Activated T-cell treated with anti-CD3 and anti-CD28 coated beads, Interleukin-2, amount 50 U/mL, for 72 hours (primary cell): ENCODE measurements around the gene MIER3. TPM values are rescaled to one million over a fixed set of nuclear protein-coding genes. Genes with fewer than 3 reads are reported as not detected.
"Not testable (repeated sequence)": the region's sequence is repeated elsewhere in the genome, so short reads cannot be mapped to it uniquely, and the experiment has no call there.

Source experiments
- ATAC-seq, 2 donors: fragments of 150-1000 bp; cut with Tn5 transposase; replicated peaks in 1 of 2; 2 replicates each; pipeline ENCODE4 v1.10.0; 2021; ENCODE audit warnings: moderate library complexity in 2 of 2, mild to moderate bottlenecking in 1 of 2
- DNase-seq, 2 donors: peaks; one replicate each; pipeline ENCODE4 v3.0.0; 2021 to 2022; ENCODE audit warnings: mixed read lengths in 1 of 2
- H3K27ac Mint-ChIP-seq: one replicate; pipeline ENCODE4 v1.8.0; 2022; ENCODE audit warnings: mild to moderate bottlenecking, moderate library complexity, mixed read lengths
- H3K27me3 Mint-ChIP-seq: one replicate; pipeline ENCODE4 v1.8.0; 2022; ENCODE audit warnings: low read depth, mixed read lengths
- H3K36me3 Mint-ChIP-seq, 2 donors: one replicate each; pipeline ENCODE4 v1.8.0; 2022; ENCODE audit warnings: mixed read lengths in 2 of 2, mild to moderate bottlenecking in 1 of 2; ENCODE audit not compliant: insufficient read depth in 2 of 2
- H3K4me1 Mint-ChIP-seq: one replicate; pipeline ENCODE4 v1.8.0; 2022; ENCODE audit warnings: low read depth, mixed read lengths
- H3K4me3 Mint-ChIP-seq, 2 donors: one replicate each; pipeline ENCODE4 v1.8.0; 2022; ENCODE audit warnings: mild to moderate bottlenecking in 2 of 2, mixed read lengths in 2 of 2, moderate library complexity in 2 of 2
- H3K9me3 Mint-ChIP-seq, 2 donors: one replicate each; pipeline ENCODE4 v1.8.0; 2022; ENCODE audit warnings: mixed read lengths in 2 of 2
- total RNA-seq, 2 donors: library from RNA; stranded (reverse); gene quantifications; one replicate each; pipeline ENCODE4 v1.2.3, GENCODE V29; 2022

Gene MIER3
- total RNA-seq, 2 donors from 2014 or later = 19.5 to 22.2 TPM

DNA sequence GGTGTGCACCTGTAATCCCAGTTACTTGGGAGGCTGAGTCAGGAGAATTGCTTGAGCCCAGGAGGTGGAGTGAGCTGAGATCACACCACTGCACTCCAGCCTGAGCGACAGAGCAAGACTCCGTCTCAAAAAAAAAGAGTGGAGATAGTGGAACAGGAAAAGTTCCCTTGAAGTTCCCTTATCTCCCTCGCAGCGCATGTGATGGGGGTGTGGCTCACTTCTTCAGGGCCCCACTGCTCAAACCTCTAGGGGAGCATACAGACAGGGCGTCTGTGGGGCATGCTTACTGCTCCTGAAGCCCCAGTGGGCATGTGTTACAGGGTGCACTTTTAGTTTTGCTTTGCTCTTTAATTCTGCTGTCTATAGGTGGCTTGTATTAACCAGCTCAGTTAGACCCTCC, 27.6 kb upstream of the MIER3 start:
- H3K27me3 Mint-ChIP-seq, H3K36me3 Mint-ChIP-seq, ATAC-seq, H3K27ac Mint-ChIP-seq, DNase-seq, H3K9me3 Mint-ChIP-seq, H3K4me3 Mint-ChIP-seq, H3K4me1 Mint-ChIP-seq: not testable (repeated sequence)

DNA sequence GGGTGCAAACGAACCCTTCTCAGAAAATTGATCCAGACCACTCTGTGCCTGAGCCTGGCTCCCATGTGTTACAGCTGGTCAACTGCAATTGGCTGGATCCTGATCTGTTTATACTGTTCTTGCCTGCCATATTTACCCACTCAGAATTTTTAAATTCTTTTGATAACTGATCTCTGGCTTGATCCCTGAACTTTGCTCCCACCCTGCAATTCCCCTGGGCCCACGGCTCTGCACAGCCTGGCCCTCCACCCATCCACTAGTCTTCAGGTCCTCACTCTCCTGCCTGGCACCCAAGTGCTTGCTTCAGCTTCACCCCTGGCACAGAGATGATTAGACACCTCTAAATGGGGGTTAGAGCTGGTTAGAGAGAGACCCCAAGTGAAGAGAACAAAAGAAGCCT, 25.9 kb upstream of the MIER3 start:
- ATAC-seq (no peak), DNase-seq (no peak)
- Mint-ChIP-seq H3K4me3 (no peak overlapping the region), H3K9me3 (no peaks in the 10 kb centered on the region), H3K27me3 (no peaks in the 10 kb centered on the region), H3K4me1 (no peaks in the 10 kb centered on the region), H3K27ac (no peak overlapping the region), H3K36me3 (no peaks in the 10 kb centered on the region)

DNA sequence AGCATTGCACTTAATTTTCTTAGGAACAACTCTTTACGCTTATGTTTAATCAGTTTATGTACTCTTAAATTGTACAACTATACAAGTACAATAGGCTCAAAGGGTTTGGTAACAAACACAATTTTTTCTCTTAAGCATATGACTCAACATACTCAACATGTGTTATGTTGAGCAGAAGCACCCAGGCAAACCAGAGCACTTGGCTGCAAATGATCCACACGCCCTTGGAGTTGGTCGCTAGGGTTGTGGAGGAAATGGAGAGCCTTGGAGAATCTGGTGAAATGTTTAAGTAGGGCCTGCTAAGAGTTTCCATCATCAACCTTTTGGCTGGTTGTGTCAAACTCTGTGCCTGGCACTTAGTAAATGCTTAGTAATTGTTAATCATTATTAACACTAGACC, 25.1 kb upstream of the MIER3 start:
- H3K36me3 Mint-ChIP-seq = no peaks in the 10 kb centered on the region
- ATAC-seq (no peak), DNase-seq (no peak)
- no peak overlapping the region for H3K4me3 Mint-ChIP-seq
- H3K9me3 Mint-ChIP-seq = no peaks in the 10 kb centered on the region
- no peaks in the 10 kb centered on the region for H3K27me3 Mint-ChIP-seq
- no peaks in the 10 kb centered on the region for H3K4me1 Mint-ChIP-seq
- no peak overlapping the region for H3K27ac Mint-ChIP-seq

DNA sequence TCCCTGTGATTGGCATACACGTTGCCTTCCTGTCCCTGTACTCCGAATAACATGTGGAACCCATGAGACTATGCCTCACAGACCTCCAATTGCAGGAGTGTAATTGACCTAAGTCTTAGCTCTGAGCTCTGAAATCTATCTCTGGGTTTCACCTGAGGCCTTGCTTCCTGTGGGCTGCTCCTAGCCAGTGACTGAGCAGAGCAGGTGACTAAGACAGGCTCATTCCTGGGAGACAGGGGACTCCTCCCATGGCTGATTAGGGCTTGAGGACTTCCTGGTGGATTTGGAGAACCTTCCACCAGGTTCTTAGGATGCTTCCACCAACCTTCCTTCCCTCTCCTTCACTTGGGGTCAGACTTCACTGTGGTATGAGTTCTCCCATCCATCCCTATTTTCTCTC, 22.3 kb upstream of the MIER3 start:
- Mint-ChIP-seq H3K4me3 (no peak overlapping the region), H3K27me3 (no peaks in the 10 kb centered on the region), H3K9me3 (no peaks in the 10 kb centered on the region), H3K4me1 (no peaks in the 10 kb centered on the region), H3K27ac (no peak overlapping the region), H3K36me3 (no peaks in the 10 kb centered on the region)
- DNase-seq (no peak), ATAC-seq (no peak)

DNA sequence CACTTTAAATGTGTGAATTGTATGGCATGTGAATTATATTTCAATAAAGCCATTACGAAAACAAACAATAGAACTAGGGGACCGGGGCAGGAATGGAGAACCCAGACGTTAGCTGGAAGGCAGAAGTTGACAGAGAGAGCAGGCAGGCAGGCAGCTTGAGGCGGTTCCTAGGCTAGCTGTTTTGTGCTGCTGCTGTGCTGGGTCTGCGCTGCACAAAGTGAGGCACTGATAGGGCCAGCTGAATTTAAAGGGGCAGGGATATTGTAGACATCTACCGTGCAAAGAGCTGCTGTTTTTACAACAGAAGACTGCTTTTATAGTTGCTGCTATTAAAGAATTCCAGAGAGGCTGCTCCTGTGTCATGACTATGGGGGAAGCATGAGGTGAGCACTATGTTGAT, 21.6 kb upstream of the MIER3 start:
- H3K4me3 Mint-ChIP-seq = no peak overlapping the region
- H3K36me3 Mint-ChIP-seq = no peaks in the 10 kb centered on the region
- H3K9me3 Mint-ChIP-seq = no peaks in the 10 kb centered on the region
- H3K27me3 Mint-ChIP-seq = no peaks in the 10 kb centered on the region
- ATAC-seq = no peak
- no peak overlapping the region for H3K27ac Mint-ChIP-seq
- no peaks in the 10 kb centered on the region for H3K4me1 Mint-ChIP-seq
- DNase-seq = no peak

DNA sequence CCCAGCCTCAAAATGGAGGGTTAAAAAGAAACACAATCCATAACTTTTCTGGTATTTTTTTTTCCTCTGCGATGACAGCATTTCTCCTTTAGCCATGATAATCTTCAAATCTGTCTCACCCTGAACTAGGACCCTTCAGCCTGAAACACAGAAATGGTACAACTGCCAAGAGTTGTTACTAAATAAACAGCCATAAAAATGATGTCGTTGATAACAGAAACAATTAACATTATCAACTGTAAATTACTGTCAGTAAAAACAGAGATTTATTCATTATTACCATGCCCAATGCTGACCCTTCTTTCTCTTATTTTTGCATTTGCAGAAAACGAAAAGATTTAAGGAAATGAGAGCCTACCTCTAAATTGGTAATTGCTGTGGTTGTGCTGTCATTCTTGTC, 19.4 kb upstream of the MIER3 start:
- ATAC-seq (no peak), DNase-seq (no peak)
- Mint-ChIP-seq H3K4me3 (no peak overlapping the region), H3K36me3 (no peaks in the 10 kb centered on the region), H3K27ac (no peak overlapping the region), H3K9me3 (no peaks in the 10 kb centered on the region), H3K27me3 (peaks cover 6% of the 10 kb centered on the region), H3K4me1 (no peaks in the 10 kb centered on the region)

DNA sequence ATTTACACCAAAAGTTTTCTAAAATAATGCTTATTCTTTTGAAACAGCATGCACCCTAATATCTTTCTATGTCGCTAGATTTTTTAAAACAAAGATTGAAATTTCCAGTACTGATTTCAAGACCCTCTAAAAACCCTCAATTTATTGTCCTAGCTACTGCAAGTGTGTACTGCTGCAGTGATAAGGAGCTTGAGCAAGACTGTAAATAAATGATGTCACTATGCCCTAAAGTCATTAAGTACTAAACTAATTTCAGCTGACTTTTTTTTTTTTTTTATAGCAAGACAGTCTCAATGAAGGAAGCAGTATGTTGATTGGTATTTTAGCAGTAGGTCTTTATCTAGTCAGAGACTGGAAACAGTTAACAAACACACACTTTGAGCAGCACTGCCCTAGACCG, 12.2 kb upstream of the MIER3 start:
- ATAC-seq (no peak), DNase-seq (no peak)
- H3K4me1 Mint-ChIP-seq = no peaks in the 10 kb centered on the region
- H3K27me3 Mint-ChIP-seq = peaks cover 25% of the 10 kb centered on the region
- H3K36me3 Mint-ChIP-seq = no peaks in the 10 kb centered on the region
- no peak overlapping the region for H3K27ac Mint-ChIP-seq
- H3K9me3 Mint-ChIP-seq = no peaks in the 10 kb centered on the region
- H3K4me3 Mint-ChIP-seq = no peak overlapping the region

DNA sequence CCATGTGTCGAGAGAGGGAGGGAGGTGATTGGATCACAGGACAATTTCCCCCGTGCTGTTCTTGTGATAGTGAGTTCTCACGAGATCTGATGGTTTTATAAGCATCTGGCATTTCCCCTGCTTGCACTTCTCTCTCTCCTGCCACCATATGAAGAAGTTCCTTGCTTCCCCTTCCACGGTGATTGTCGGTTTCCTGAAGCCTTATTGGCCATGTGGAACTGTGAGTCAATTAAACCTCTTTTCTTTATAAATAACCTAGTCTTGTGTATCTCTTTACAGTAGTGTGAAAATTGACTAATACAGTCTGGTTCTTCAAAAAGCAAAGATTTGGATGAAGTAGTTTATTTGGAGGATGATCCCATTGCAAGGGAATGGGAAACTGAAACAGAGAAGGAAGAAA, 11.3 kb upstream of the MIER3 start:
- DNase-seq (no peak), ATAC-seq (no peak)
- no peaks in the 10 kb centered on the region for H3K36me3 Mint-ChIP-seq
- no peak overlapping the region for H3K27ac Mint-ChIP-seq
- H3K4me1 Mint-ChIP-seq = no peaks in the 10 kb centered on the region
- H3K27me3 Mint-ChIP-seq = peaks cover 25% of the 10 kb centered on the region
- H3K4me3 Mint-ChIP-seq = no peak overlapping the region
- no peaks in the 10 kb centered on the region for H3K9me3 Mint-ChIP-seq

DNA sequence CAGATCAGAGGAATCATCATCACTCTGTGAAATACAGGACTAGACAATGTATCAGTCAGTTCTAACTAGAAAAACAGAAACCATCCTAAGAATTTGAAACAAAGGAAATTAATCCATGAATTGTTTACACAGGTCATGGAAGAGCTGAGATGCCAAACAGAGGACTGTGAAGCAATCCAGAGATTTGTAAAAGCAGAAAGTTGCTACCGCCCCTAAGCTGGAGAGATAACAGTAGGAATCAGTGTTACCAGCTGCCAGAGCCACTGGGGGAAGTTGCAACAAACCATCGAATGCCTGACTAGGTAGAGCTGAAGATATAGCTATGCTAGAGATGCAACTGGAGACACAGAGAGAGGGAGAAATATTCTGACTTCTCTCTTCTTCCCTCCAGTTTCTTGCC, 10.4 kb upstream of the MIER3 start:
- Mint-ChIP-seq H3K36me3 (no peaks in the 10 kb centered on the region), H3K4me3 (no peak overlapping the region), H3K27me3 (peaks cover 30% of the 10 kb centered on the region), H3K9me3 (no peaks in the 10 kb centered on the region), H3K4me1 (no peaks in the 10 kb centered on the region), H3K27ac (no peak overlapping the region)
- ATAC-seq = no peak
- no peak for DNase-seq

DNA sequence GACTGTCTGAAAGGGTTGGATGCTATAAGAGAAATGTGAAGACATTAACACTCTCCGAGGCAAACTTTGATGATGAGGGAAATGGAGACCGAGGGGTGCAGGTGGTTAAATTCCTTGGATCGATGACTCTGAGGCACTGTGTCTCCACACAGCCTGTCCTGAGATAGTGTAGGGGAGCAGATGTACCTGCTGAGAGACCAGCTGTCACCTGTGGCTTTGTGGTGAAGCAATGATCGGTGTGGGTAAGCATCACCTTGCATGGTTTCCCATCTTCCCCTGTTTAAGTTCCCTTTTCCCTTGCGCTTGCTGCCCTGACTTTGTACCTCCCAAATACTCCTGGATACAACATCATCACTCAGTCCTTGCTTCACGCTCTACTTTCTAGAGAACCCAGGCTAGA, 9.8 kb upstream of the MIER3 start:
- no peaks in the 10 kb centered on the region for H3K4me1 Mint-ChIP-seq
- DNase-seq (no peak), ATAC-seq (no peak)
- no peaks in the 10 kb centered on the region for H3K9me3 Mint-ChIP-seq
- no peaks in the 10 kb centered on the region for H3K36me3 Mint-ChIP-seq
- no peak overlapping the region for H3K27ac Mint-ChIP-seq
- no peak overlapping the region for H3K4me3 Mint-ChIP-seq
- H3K27me3 Mint-ChIP-seq = peaks cover 27% of the 10 kb centered on the region

DNA sequence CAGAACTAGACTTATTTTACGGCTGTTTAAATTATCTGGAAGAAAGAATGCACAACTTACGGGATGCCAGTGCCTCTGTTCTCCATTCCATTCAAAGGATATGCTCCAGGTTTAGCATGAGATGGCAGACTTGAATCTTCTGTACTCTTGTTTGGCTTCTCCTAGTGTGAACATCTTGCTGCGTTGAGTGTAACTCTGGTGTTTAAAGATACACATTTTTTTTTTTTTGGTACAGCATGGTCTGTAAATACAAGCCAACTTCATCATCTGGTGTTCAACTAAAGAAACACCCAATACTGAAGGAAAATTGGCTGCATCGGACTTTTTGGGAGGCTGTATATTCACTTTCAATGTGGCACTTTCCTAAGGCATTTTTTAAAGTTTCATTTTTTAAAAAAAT, 7.4 kb upstream of the MIER3 start:
- no peaks in the 10 kb centered on the region for H3K36me3 Mint-ChIP-seq
- no peak for ATAC-seq
- no peaks in the 10 kb centered on the region for H3K9me3 Mint-ChIP-seq
- H3K4me1 Mint-ChIP-seq = no peaks in the 10 kb centered on the region
- H3K27me3 Mint-ChIP-seq = peaks cover 41% of the 10 kb centered on the region
- H3K27ac Mint-ChIP-seq = no peak overlapping the region
- DNase-seq = no peak
- H3K4me3 Mint-ChIP-seq = no peak overlapping the region

DNA sequence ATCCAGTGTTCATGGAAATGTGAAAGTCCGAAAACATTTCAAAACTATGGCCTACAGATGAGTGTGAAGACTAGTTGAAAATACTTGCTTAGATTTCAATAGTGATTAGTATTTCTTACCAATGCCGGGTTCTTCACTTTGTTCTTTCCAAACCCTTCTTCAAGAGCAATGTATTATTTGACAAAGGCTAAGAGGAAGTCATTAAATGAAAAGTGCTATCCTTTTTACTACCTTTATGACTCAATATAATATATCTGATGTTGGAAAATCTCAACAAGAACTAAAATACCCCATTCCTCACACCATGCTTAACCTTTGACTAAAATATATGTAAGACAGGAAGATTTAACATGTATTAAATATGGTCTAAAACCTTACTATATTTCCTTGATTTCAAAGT, 6.7 kb upstream of the MIER3 start:
- no peaks in the 10 kb centered on the region for H3K36me3 Mint-ChIP-seq
- ATAC-seq (no peak), DNase-seq (no peak)
- no peaks in the 10 kb centered on the region for H3K9me3 Mint-ChIP-seq
- no peak overlapping the region for H3K4me3 Mint-ChIP-seq
- H3K4me1 Mint-ChIP-seq = no peaks in the 10 kb centered on the region
- peaks cover 46% of the 10 kb centered on the region for H3K27me3 Mint-ChIP-seq
- H3K27ac Mint-ChIP-seq = no peak overlapping the region

DNA sequence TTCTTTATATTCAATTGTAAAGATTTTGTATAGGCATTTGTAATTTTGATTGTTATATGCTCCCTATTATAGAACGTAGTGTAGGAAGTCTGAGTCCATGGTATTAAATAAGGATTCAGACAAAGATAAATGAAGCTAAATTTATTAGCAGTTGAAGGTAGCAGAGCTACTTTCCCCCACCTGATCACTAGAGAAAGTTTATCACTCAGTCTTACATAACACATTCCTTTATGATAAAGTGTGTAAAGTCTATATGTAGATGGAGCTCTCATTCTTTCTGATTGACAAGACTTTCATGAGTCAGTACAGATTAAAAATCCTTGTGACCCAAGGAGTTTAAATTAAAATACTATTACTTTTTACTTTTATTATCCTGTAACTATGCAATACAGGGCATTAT, 2.3 kb upstream of the MIER3 start:
- Mint-ChIP-seq H3K27me3 (peaks cover 40% of the 10 kb centered on the region), H3K9me3 (no peaks in the 10 kb centered on the region), H3K4me3 (no peak overlapping the region), H3K36me3 (peaks cover 4 to 7% of the 10 kb centered on the region in 2 donors), H3K27ac (no peak overlapping the region), H3K4me1 (peaks cover 23% of the 10 kb centered on the region)
- ATAC-seq = no peak
- DNase-seq = no peak

DNA sequence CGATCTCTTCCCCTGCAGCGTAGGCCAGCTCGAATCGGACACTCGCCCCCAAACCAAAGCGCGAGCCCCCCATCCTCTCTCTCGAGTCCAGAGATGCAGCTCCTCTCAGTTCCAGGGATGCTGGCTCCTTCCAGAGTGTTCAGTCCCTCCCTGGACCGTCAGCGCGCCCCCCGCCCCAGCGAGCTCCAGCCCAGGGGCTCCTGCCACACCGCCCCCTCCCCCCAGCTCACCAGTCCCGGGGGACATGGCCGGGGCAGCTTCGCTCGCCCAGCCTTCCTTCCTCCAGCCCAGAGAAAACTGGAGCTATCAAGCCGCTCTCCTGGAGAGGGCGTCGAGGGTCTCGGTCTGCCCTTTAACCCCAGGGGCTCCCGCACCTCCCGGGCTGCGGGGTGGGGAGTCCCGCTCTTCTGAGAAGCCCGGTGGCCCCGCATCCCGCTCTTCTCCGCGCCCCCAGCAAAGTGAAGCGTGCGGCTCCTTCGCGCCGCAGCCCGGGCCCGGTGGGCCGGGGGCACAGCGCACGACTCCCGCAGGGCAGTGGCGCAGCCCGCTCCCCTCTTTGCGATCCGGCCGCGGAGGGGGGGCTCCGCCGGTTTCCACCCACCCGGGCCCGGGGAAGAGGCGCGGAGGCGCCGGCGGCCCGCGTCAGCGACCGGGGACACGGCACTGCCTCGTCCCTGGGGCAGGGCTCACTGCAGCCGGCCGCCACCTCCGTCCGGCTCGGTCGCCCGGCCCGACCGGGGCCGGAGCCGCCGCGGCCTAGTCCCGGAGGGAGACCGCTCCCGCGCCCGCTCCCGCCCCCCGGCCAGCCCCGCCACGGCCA, 587 bp downstream of the MIER3 start:
- ATAC-seq = peak; percentile 54 to 55
- DNase-seq = peak; percentile 34 to 39
- Mint-ChIP-seq H3K27me3 (peaks cover 32% of the 10 kb centered on the region), H3K4me3 (peak overlapping the region; percentile 96 to 97), H3K36me3 (peaks cover 4 to 15% of the 10 kb centered on the region in 2 donors), H3K4me1 (peaks cover 27% of the 10 kb centered on the region), H3K9me3 (no peaks in the 10 kb centered on the region), H3K27ac (peak overlapping the region; percentile 87)
